ENCODE measurements around the gene ADAT2. TPM values are rescaled to one million over a fixed set of nuclear protein-coding genes. Genes with fewer than 3 reads are reported as not detected.

The ADAT2 gene
- total RNA-seq, 3 donors from 2014 or later: 6.9 to 10.2 (median 8.5) TPM

DNA sequence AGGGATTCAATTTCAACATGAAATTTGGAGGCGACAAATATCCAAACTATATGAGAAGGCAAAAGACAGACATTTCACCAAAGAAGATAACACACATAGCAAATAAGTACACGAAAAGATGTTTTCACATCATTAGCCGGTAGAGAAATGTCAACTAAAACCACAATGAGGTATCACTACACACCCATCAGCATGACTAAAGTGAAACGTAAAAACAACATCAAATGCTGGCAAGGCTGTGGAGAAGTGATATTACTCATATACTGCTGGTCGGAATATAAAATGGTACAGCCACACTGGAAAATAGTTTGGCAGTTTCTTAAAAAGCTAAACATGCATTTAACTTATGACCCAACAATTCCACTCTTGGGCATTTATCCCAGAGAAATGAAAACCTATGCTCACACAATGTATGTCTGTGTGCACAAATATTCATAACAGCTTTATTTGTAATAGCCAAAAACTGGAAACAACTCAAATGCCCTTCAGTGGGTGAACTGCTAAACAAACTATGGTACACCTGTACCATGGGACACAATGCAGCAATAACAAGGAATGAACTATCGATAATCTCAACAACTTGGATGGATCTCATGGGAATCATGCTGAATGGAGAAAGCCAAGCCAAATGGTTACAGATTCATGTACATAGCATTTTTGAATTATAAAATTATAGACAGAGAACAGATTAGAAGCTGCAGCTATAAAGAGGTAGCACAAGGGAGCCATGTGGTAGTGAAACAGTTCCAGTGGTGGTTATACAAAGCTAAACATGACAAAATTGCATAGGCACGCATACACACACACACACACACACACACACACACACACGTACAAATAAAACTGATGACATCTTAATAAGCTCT is 8.6 kb downstream of the ADAT2 start:
- TF ChIP-seq POLR2AphosphoS5 (IDR thresholded peaks at IDR 0.05): no peak
- TF ChIP-seq POLR2A (IDR thresholded peaks at IDR 0.05): no peak
- TF ChIP-seq, protein P1, sequence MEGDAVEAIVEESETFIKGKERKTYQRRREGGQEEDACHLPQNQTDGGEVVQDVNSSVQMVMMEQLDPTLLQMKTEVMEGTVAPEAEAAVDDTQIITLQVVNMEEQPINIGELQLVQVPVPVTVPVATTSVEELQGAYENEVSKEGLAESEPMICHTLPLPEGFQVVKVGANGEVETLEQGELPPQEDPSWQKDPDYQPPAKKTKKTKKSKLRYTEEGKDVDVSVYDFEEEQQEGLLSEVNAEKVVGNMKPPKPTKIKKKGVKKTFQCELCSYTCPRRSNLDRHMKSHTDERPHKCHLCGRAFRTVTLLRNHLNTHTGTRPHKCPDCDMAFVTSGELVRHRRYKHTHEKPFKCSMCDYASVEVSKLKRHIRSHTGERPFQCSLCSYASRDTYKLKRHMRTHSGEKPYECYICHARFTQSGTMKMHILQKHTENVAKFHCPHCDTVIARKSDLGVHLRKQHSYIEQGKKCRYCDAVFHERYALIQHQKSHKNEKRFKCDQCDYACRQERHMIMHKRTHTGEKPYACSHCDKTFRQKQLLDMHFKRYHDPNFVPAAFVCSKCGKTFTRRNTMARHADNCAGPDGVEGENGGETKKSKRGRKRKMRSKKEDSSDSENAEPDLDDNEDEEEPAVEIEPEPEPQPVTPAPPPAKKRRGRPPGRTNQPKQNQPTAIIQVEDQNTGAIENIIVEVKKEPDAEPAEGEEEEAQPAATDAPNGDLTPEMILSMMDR (IDR thresholded peaks at IDR 0.05): no peak
- H3K27ac ChIP-seq: no peak overlapping the region
- H3K4me3 ChIP-seq: no peak overlapping the region
- intact Hi-C loops (cut with DNase I; ENCODE audit: low total_unique reads): no loop called here
- H3K4me1 ChIP-seq: no peaks in the 10 kb centered on the region
- DNase-seq (ENCODE audit: low spot score in 2 of 2): no peak
- H3K36me3 ChIP-seq: no peaks in the 10 kb centered on the region
- H3K9me3 ChIP-seq: no peaks in the 10 kb centered on the region
- no peaks in the 10 kb centered on the region for H3K27me3 ChIP-seq

DNA sequence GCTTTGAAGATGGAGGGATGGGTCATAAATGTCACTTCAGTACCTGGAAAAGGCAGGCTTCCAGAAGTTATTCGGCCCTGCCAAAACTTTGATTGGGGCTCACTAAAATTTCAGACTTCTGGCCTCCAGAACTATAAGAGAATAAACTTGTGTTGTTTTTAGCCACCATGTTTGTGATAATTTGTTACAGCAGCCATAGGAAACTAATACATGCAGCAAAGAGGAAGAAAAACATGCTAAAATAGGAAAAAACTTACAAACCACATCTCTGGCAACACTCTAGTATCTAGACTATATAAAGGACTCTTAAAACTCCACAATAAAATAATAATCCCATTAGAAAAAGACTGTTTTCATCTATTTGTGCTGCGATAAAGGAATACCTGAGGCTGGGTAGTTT is 9.5 kb downstream of the ADAT2 start:
- H3K27ac ChIP-seq: no peak overlapping the region
- no peaks in the 10 kb centered on the region for H3K27me3 ChIP-seq
- H3K4me1 ChIP-seq: no peaks in the 10 kb centered on the region
- H3K9me3 ChIP-seq: no peaks in the 10 kb centered on the region
- no peak for TF ChIP-seq POLR2A (IDR thresholded peaks at IDR 0.05)
- TF ChIP-seq, protein P1 (IDR thresholded peaks at IDR 0.05): no peak
- TF ChIP-seq POLR2AphosphoS5 (IDR thresholded peaks at IDR 0.05): no peak
- intact Hi-C loops (cut with DNase I; ENCODE audit: low total_unique reads): no loop called here
- no peak for DNase-seq (ENCODE audit: low spot score in 2 of 2)
- no peaks in the 10 kb centered on the region for H3K36me3 ChIP-seq
- H3K4me3 ChIP-seq: no peak overlapping the region

DNA sequence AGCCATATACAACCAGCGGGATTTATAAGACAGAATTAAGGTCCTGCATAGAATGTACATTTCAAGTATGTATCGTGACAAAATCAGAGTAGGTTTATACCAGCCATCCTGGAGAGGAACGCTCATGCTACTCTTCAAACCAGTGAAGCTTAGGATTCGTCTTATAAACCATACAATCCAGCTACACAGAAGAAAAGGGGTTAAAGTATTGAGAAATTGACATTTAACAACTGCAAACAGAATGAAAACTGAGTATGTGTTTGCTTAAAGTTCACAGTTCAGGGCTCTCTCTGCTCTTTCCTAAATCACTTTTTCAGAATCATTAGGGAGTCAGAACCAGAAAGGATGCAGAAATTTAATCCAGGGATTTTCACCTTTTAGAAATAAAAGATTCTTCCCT is 17.9 kb downstream of the ADAT2 start:
- H3K9me3 ChIP-seq: no peaks in the 10 kb centered on the region
- H3K27ac ChIP-seq: no peak overlapping the region
- intact Hi-C loops (cut with DNase I; ENCODE audit: low total_unique reads): no loop called here

DNA sequence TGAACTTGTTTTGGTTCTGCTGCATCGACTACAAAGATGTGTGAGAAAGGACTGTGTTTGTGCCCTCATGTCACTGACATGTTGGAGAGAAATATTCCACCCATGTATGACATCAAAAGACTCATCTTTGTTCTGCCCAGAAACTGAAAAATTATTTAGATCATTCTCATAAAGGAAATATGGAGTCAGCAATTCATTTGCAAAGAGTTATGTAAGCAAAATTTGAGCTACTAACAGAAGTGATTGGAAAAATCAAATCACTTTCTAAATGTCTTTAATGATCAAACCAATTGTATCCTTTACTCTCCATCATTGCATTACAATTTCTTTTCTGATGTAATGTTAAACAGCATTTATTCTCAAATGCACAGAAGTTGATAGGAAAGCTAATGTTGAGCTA is 19.3 kb downstream of the ADAT2 start:
- no peak for DNase-seq (ENCODE audit: low spot score in 2 of 2)
- TF ChIP-seq POLR2A (IDR thresholded peaks at IDR 0.05): no peak
- TF ChIP-seq, protein P1 (IDR thresholded peaks at IDR 0.05): no peak
- no peak for TF ChIP-seq POLR2AphosphoS5 (IDR thresholded peaks at IDR 0.05)
- Histone ChIP-seq H3K36me3 (no peaks in the 10 kb centered on the region), H3K27ac (no peak overlapping the region), H3K4me1 (no peaks in the 10 kb centered on the region), H3K27me3 (no peaks in the 10 kb centered on the region), H3K4me3 (no peak overlapping the region), H3K9me3 (no peaks in the 10 kb centered on the region)
- intact Hi-C loops (cut with DNase I; ENCODE audit: low total_unique reads): no loop called here

More for the DNA sequence above, 17.9 kb downstream of the ADAT2 start:
- TF ChIP-seq, protein P1 (IDR thresholded peaks at IDR 0.05): no peak
- no peak for TF ChIP-seq POLR2A (IDR thresholded peaks at IDR 0.05)
- no peak overlapping the region for H3K4me3 ChIP-seq
- DNase-seq (ENCODE audit: low spot score in 2 of 2): no peak
- H3K36me3 ChIP-seq: no peaks in the 10 kb centered on the region
- no peaks in the 10 kb centered on the region for H3K27me3 ChIP-seq
- H3K4me1 ChIP-seq: no peaks in the 10 kb centered on the region

DNA sequence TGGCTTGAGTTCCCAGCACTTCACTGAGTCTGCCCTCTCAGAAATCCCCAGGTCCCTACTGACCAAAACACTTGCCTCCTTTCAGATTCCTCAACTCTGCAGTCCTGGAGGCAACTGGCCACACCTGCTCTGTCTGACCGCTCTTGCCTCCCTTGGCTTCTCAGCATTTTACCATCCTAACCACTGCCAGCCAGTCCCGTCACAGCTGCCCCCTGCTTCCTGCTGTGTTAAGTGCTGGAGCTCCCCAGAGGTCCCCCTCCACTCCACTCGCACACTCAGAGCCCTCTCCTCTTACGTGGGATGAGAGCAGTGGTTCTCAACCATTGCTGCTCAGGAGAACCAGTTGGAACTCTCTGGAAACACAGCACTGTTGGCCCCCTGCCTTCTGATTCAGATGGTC is 20.5 kb downstream of the ADAT2 start:
- Histone ChIP-seq H3K9me3 (no peaks in the 10 kb centered on the region), H3K27ac (no peak overlapping the region), H3K4me1 (no peaks in the 10 kb centered on the region), H3K27me3 (no peaks in the 10 kb centered on the region), H3K4me3 (no peak overlapping the region), H3K36me3 (no peaks in the 10 kb centered on the region)
- DNase-seq (ENCODE audit: low spot score in 2 of 2): no peak
- intact Hi-C loops (cut with DNase I; ENCODE audit: low total_unique reads): no loop called here
- TF ChIP-seq POLR2A (IDR thresholded peaks at IDR 0.05) (no peak), POLR2AphosphoS5 (IDR thresholded peaks at IDR 0.05) (no peak)
- TF ChIP-seq, protein P1 (IDR thresholded peaks at IDR 0.05): no peak

Data from breast epithelium (tissue), 4 donors.